Nephron progenitor cell (in vitro differentiated cells): Measurements from ENCODE around the gene GCNA.
A peak's percentile ranks its signal among the peaks of the same experiment; 100 is the strongest.

Experiments used
- DNase-seq: peaks from one replicate; pipeline ENCODE4 v3.0.0; 2021
- H3K27ac Mint-ChIP-seq: 2 replicates; pipeline ENCODE4 v1.8.0; 2021; ENCODE audit warnings: mild to moderate bottlenecking, moderate library complexity, mixed read lengths
- H3K27me3 Mint-ChIP-seq: 2 replicates; pipeline ENCODE4 v1.8.0; 2021; ENCODE audit warnings: mild to moderate bottlenecking, low read depth, mixed read lengths; ENCODE audit not compliant: poor library complexity
- H3K36me3 Mint-ChIP-seq: 2 replicates; pipeline ENCODE4 v1.8.0; 2021; ENCODE audit warnings: low read depth, mixed read lengths
- H3K4me1 Mint-ChIP-seq: 2 replicates; pipeline ENCODE4 v1.8.0; 2021; ENCODE audit warnings: mixed read lengths
- H3K4me3 Mint-ChIP-seq: 2 replicates; pipeline ENCODE4 v1.8.0; 2021; ENCODE audit warnings: mild to moderate bottlenecking, moderate library complexity, mixed read lengths
- H3K9me3 Mint-ChIP-seq: 2 replicates; pipeline ENCODE4 v1.8.0; 2021; ENCODE audit warnings: mild to moderate bottlenecking, moderate library complexity, mixed read lengths
- CTCF ChIP-seq: fragments of 200-600 bp; sonication (generic); IDR thresholded peaks from 2 replicates; pipeline ENCODE4 v1.5.0; 2021; ENCODE audit warnings: antibody characterized with exemption

Gene GCNA

GRCh38 chrX:71619193-71619592 lies 41.0 kb downstream of the GCNA start:
- H3K27ac Mint-ChIP-seq = no peak overlapping the region
- peaks cover 13% of the 10 kb centered on the region for H3K4me1 Mint-ChIP-seq
- TF ChIP-seq CTCF = no peak
- no peaks in the 10 kb centered on the region for H3K27me3 Mint-ChIP-seq
- H3K36me3 Mint-ChIP-seq = no peaks in the 10 kb centered on the region
- no peak for DNase-seq
- H3K4me3 Mint-ChIP-seq = no peak overlapping the region
- peaks cover 66% of the 10 kb centered on the region for H3K9me3 Mint-ChIP-seq

GRCh38 chrX:71619986-71620385 lies 41.7 kb downstream of the GCNA start:
- no peaks in the 10 kb centered on the region for H3K36me3 Mint-ChIP-seq
- TF ChIP-seq CTCF = no peak
- no peaks in the 10 kb centered on the region for H3K27me3 Mint-ChIP-seq
- H3K27ac Mint-ChIP-seq = no peak overlapping the region
- no peak overlapping the region for H3K4me3 Mint-ChIP-seq
- peaks cover 61% of the 10 kb centered on the region for H3K9me3 Mint-ChIP-seq
- no peak for DNase-seq
- peaks cover 9% of the 10 kb centered on the region for H3K4me1 Mint-ChIP-seq

- H3K4me3 Mint-ChIP-seq = no peak overlapping the region
- TF ChIP-seq CTCF = no peak
- peaks cover 3% of the 10 kb centered on the region for H3K4me1 Mint-ChIP-seq
- H3K27me3 Mint-ChIP-seq = no peaks in the 10 kb centered on the region
- no peak overlapping the region for H3K27ac Mint-ChIP-seq
- H3K36me3 Mint-ChIP-seq = no peaks in the 10 kb centered on the region
- H3K9me3 Mint-ChIP-seq = peaks cover 54% of the 10 kb centered on the region
- DNase-seq = no peak
Measured at GRCh38 chrX:71621603-71622002, 43.4 kb downstream of the GCNA start.

GRCh38 chrX:71622032-71622575 lies 43.9 kb downstream of the GCNA start:
- Mint-ChIP-seq H3K9me3 (peaks cover 59% of the 10 kb centered on the region), H3K27ac (no peak overlapping the region), H3K4me1 (peaks cover 3% of the 10 kb centered on the region), H3K36me3 (no peaks in the 10 kb centered on the region), H3K27me3 (no peaks in the 10 kb centered on the region), H3K4me3 (no peak overlapping the region)
- DNase-seq = no peak
- TF ChIP-seq CTCF = no peak

- no peaks in the 10 kb centered on the region for H3K27me3 Mint-ChIP-seq
- H3K9me3 Mint-ChIP-seq = peaks cover 61% of the 10 kb centered on the region
- TF ChIP-seq CTCF = no peak
- peak; percentile 38 for DNase-seq
- no peak overlapping the region for H3K4me3 Mint-ChIP-seq
- no peaks in the 10 kb centered on the region for H3K36me3 Mint-ChIP-seq
- peak overlapping the region; percentile 36 for H3K27ac Mint-ChIP-seq
- peaks cover 3% of the 10 kb centered on the region for H3K4me1 Mint-ChIP-seq
Measured at GRCh38 chrX:71622576-71623450, 44.6 kb downstream of the GCNA start.
